ELF-1 (cell line): ENCODE data around the gene CACNA1S.

Experiments used
- DNase-seq: peaks from one replicate; pipeline ENCODE4 v3.0.0-alpha.2; 2016; ENCODE audit warnings: low read depth, low spot score

The CACNA1S gene

GRCh38 chr1:201014816-201015200 is 97.4 kb downstream of the CACNA1S start:
- no peak for DNase-seq

GRCh38 chr1:201013991-201014815 is 98.0 kb downstream of the CACNA1S start:
- peak; percentile 33 for DNase-seq

GRCh38 chr1:201013031-201013485 is 99.2 kb downstream of the CACNA1S start:
- no peak for DNase-seq

- no peak for DNase-seq
Observed at GRCh38 chr1:201011616-201012015, 100.6 kb downstream of the CACNA1S start.

- DNase-seq = peak; percentile 53
Observed at GRCh38 chr1:201009962-201010645, 102.1 kb downstream of the CACNA1S start.

- DNase-seq = peak; percentile 79
Observed at GRCh38 chr1:201008666-201009360, 103.4 kb downstream of the CACNA1S start.

GRCh38 chr1:201007481-201007880 is 104.7 kb downstream of the CACNA1S start:
- no peak for DNase-seq

GRCh38 chr1:201006450-201006849 is 105.8 kb downstream of the CACNA1S start:
- no peak for DNase-seq

GRCh38 chr1:201004732-201005131 is 107.5 kb downstream of the CACNA1S start:
- DNase-seq = no peak

- DNase-seq = no peak
Observed at GRCh38 chr1:201004154-201004553, 108.1 kb downstream of the CACNA1S start.

- no peak for DNase-seq
Observed at GRCh38 chr1:201002510-201002909, 109.7 kb downstream of the CACNA1S start.

- peak; percentile 66 for DNase-seq
Observed at GRCh38 chr1:201001962-201002361, 110.3 kb downstream of the CACNA1S start.

GRCh38 chr1:201000391-201000790 is 111.8 kb downstream of the CACNA1S start:
- no peak for DNase-seq

GRCh38 chr1:200999667-201000066 is 112.6 kb downstream of the CACNA1S start:
- no peak for DNase-seq

GRCh38 chr1:200998323-200998722 is 113.9 kb downstream of the CACNA1S start:
- DNase-seq = no peak

GRCh38 chr1:200992382-200993048 is 119.7 kb downstream of the CACNA1S start:
- DNase-seq = no peak

GRCh38 chr1:200991097-200991614 is 121.1 kb downstream of the CACNA1S start:
- no peak for DNase-seq

- DNase-seq = no peak
Observed at GRCh38 chr1:200990114-200990513, 122.1 kb downstream of the CACNA1S start.
